ENCODE measurements around the gene GAR1. TPM values are rescaled to one million over a fixed set of nuclear protein-coding genes. Genes with fewer than 3 reads are reported as not detected.
A peak's percentile ranks its signal among the peaks of the same experiment; 100 is the strongest.

The GAR1 gene
- total RNA-seq, 1 experiment from 2014 or later, result 40.6 TPM

DNA sequence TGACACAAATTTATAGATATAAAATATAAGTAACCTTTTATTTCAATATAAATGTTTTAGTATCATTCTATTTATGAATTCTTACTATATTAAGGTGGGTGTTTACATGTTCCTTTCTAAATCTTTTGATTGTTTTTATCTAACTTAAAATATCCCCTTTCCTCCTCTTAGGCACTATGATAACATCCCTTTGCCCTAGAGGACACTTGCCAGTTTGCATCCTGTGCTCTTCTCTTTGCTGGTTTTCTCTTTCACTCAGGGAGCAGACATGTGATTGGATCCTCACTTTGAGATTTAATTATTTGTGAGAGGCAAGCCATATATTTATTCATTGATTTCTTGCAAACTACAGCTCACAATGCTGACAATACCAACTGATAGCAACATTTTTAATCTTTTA lies 48.6 kb downstream of the GAR1 start:
- no peak for TF ChIP-seq SP1 (IDR thresholded peaks at IDR 0.05; ENCODE audit: low read depth)
- TF ChIP-seq, protein P1, sequence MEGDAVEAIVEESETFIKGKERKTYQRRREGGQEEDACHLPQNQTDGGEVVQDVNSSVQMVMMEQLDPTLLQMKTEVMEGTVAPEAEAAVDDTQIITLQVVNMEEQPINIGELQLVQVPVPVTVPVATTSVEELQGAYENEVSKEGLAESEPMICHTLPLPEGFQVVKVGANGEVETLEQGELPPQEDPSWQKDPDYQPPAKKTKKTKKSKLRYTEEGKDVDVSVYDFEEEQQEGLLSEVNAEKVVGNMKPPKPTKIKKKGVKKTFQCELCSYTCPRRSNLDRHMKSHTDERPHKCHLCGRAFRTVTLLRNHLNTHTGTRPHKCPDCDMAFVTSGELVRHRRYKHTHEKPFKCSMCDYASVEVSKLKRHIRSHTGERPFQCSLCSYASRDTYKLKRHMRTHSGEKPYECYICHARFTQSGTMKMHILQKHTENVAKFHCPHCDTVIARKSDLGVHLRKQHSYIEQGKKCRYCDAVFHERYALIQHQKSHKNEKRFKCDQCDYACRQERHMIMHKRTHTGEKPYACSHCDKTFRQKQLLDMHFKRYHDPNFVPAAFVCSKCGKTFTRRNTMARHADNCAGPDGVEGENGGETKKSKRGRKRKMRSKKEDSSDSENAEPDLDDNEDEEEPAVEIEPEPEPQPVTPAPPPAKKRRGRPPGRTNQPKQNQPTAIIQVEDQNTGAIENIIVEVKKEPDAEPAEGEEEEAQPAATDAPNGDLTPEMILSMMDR (IDR thresholded peaks at IDR 0.05 in 2 of 3, conservative IDR thresholded peaks at IDR 0.05 in 1 of 3; ENCODE audit: borderline replicate concordance in 1 of 3, insufficient read depth in 1 of 3, low read depth in 2 of 3, low read length in 2 of 3), result no peak
- TF ChIP-seq JUND (IDR thresholded peaks at IDR 0.05), result no peak
- TF ChIP-seq EZH2phosphoT487 (IDR thresholded peaks at IDR 0.05; ENCODE audit: borderline replicate concordance), result no peak
- TF ChIP-seq RAD21 (IDR thresholded peaks at IDR 0.05; ENCODE audit: low read depth), result no peak
- TF ChIP-seq CEBPB (IDR thresholded peaks at IDR 0.05; ENCODE audit: low read depth), result no peak
- no peak for TF ChIP-seq TCF7L2 (IDR thresholded peaks at IDR 0.05; ENCODE audit: borderline replicate concordance, extremely low read depth, insufficient read depth, insufficient read length)
- no peak for TF ChIP-seq YY1 (IDR thresholded peaks at IDR 0.05; ENCODE audit: extremely low read depth, insufficient replicate concordance, low read depth, low read length)
- TF ChIP-seq, protein P2, sequence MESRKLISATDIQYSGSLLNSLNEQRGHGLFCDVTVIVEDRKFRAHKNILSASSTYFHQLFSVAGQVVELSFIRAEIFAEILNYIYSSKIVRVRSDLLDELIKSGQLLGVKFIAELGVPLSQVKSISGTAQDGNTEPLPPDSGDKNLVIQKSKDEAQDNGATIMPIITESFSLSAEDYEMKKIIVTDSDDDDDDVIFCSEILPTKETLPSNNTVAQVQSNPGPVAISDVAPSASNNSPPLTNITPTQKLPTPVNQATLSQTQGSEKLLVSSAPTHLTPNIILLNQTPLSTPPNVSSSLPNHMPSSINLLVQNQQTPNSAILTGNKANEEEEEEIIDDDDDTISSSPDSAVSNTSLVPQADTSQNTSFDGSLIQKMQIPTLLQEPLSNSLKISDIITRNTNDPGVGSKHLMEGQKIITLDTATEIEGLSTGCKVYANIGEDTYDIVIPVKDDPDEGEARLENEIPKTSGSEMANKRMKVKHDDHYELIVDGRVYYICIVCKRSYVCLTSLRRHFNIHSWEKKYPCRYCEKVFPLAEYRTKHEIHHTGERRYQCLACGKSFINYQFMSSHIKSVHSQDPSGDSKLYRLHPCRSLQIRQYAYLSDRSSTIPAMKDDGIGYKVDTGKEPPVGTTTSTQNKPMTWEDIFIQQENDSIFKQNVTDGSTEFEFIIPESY (IDR thresholded peaks at IDR 0.05; ENCODE audit: extremely low read depth, insufficient replicate concordance, low read length), result no peak
- TF ChIP-seq POLR2AphosphoS5 (IDR thresholded peaks at IDR 0.05; ENCODE audit: low read depth, low read length), result no peak
- TF ChIP-seq, protein P3, sequence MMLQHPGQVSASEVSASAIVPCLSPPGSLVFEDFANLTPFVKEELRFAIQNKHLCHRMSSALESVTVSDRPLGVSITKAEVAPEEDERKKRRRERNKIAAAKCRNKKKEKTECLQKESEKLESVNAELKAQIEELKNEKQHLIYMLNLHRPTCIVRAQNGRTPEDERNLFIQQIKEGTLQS (IDR thresholded peaks at IDR 0.05), result no peak
- TF ChIP-seq EZH2 (IDR thresholded peaks at IDR 0.05), result no peak
- TF ChIP-seq EGR1 (IDR thresholded peaks at IDR 0.05; ENCODE audit: low read depth), result no peak
- TF ChIP-seq CBX3 (IDR thresholded peaks at IDR 0.05; ENCODE audit: low read depth), result no peak
- no peak for TF ChIP-seq ZFX (IDR thresholded peaks at IDR 0.05)
- no peak overlapping the region for H3K4me3 ChIP-seq (replicated peaks in 1 of 2; ENCODE audit: low read depth in 1 of 2, low read length in 2 of 2)
- no peaks in the 10 kb centered on the region for H3K27me3 ChIP-seq (ENCODE audit: insufficient read depth, low read length)
- no peak overlapping the region for H2AFZ ChIP-seq (ENCODE audit: low read depth, low read length, poor library complexity, severe bottlenecking)
- ChIA-PET POLR2A (no interaction called here), RAD21 (ENCODE audit: low non-redundant PET in 1 of 2, low total read pairs in 2 of 2, uncharacterized antibody in 2 of 2, unreplicated experiment in 2 of 2) (no interaction called here), CTCF (no interaction called here)
- H4K20me1 ChIP-seq (ENCODE audit: insufficient read depth), result no peaks in the 10 kb centered on the region
- H3K79me2 ChIP-seq (ENCODE audit: insufficient read depth, low read length), result no peaks in the 10 kb centered on the region
- H3K4me2 ChIP-seq (ENCODE audit: low read length), result no peak overlapping the region
- H3K4me1 ChIP-seq (ENCODE audit: control insufficient read depth in 1 of 2, insufficient read depth in 2 of 2, low read length in 2 of 2), result no peaks in the 10 kb centered on the region
- H3K27ac ChIP-seq (ENCODE audit: low read depth, low read length), result no peak overlapping the region
- DNase-seq (ENCODE audit: low read depth, low spot score), result no peak
- H3K36me3 ChIP-seq (ENCODE audit: control insufficient read depth in 1 of 2, insufficient read depth in 2 of 2, low read length in 2 of 2), result no peaks in the 10 kb centered on the region
- BruUV-seq (replicated peaks), result no TSS peak
- H3K9me2 ChIP-seq (ENCODE audit: insufficient read depth), result no peaks in the 10 kb centered on the region
- no peaks in the 10 kb centered on the region; a peak in 1 of 4 replicates for H3K9me3 ChIP-seq (ENCODE audit: control insufficient read depth in 1 of 2, insufficient read depth in 1 of 2, low read depth in 1 of 2, low read length in 2 of 2)
- no peak overlapping the region for H3K9ac ChIP-seq (ENCODE audit: low read length)
- intact Hi-C loops (cut with micrococcal nuclease), result no loop called here
- 0 out of 2 replicates have a peak, but pooled peaks have one; percentile 54 for ATAC-seq

Data from HCT116 (cell line).